Measurements from ENCODE around the gene ARAP1. TPM values are rescaled to one million over a fixed set of nuclear protein-coding genes. Genes with fewer than 3 reads are reported as not detected.
A peak's percentile ranks its signal among the peaks of the same experiment; 100 is the strongest.

ARAP1 gene
- total and polyA plus RNA-seq, 2 of the 8 experiments (the other 6 are each of a cell fraction or from before 2014, with no cell fraction given): 25.7 to 61.6 TPM

GRCh38 chr11:72781063-72781312, 28.8 kb upstream of the ARAP1 start (continued):
- no peak for TF ChIP-seq CHD7 (IDR thresholded peaks at IDR 0.05; ENCODE audit: insufficient replicate concordance, low read length)
- no peak for TF ChIP-seq BCL11A (IDR thresholded peaks at IDR 0.05; ENCODE audit: low read depth in 2 of 2, low read length in 2 of 2)
- no peak for TF ChIP-seq BACH1 (IDR thresholded peaks at IDR 0.05; ENCODE audit: low read length)
- TF ChIP-seq SAP30 (IDR thresholded peaks at IDR 0.05; ENCODE audit: insufficient read depth, insufficient replicate concordance, low read length): no peak
- TF ChIP-seq ASH2L (IDR thresholded peaks at IDR 0.05; ENCODE audit: low read length): no peak
- TF ChIP-seq CTBP2 (IDR thresholded peaks at IDR 0.05; ENCODE audit: borderline replicate concordance, insufficient read depth, insufficient read length, low read length): no peak
- TF ChIP-seq EZH2 (IDR thresholded peaks at IDR 0.05; ENCODE audit: low read depth, low read length, severe bottlenecking): peak; percentile 41
- no peak for TF ChIP-seq ATF2 (IDR thresholded peaks at IDR 0.05; ENCODE audit: low read length)
- no peak for TF ChIP-seq CHD2 (IDR thresholded peaks at IDR 0.05; ENCODE audit: low read length)

All from H1 (cell line).